CD14-positive monocyte (primary cell): Measurements from ENCODE around the gene KAZN. TPM values are rescaled to one million over a fixed set of nuclear protein-coding genes. Genes with fewer than 3 reads are reported as not detected.

ENCODE experiments used
- DNase-seq, 3 donors: peaks; one replicate each; pipeline ENCODE4 v3.0.0-alpha.2; 2011 to 2022
- H2AFZ ChIP-seq: 2 replicates; pipeline ENCODE4 v1.6.0; 2012; ENCODE audit warnings: mild to moderate bottlenecking, low read depth, low read length, inconsistent platforms; ENCODE audit not compliant: insufficient read depth, poor library complexity, severe bottlenecking
- H3K27ac ChIP-seq, 2 donors: 1 replicate in 1 of 2; 2 replicates in 1 of 2; pipeline ENCODE4 v1.5.1; 2012 to 2013; ENCODE audit warnings: low read length in 2 of 2, control low read depth in 1 of 2, inconsistent platforms in 1 of 2, low read depth in 1 of 2, mild to moderate bottlenecking in 1 of 2
- H3K27me3 ChIP-seq, 2 donors: one replicate each; pipeline versions ENCODE4 v1.6.0 to v1.6.1; 2011 to 2013; ENCODE audit warnings: low read length in 2 of 2; ENCODE audit not compliant: control insufficient read depth in 2 of 2, insufficient read depth in 2 of 2
- H3K36me3 ChIP-seq, 2 donors: replicated peaks in 1 of 2; 1 replicate in 1 of 2; 2 replicates in 1 of 2; pipeline versions ENCODE4 v1.5.1 to v1.6.1; 2012 to 2013; ENCODE audit warnings: low read length in 2 of 2, control low read depth in 1 of 2, inconsistent platforms in 1 of 2, mild to moderate bottlenecking in 1 of 2; ENCODE audit not compliant: insufficient read depth in 2 of 2, control insufficient read depth in 1 of 2
- H3K4me1 ChIP-seq, 2 donors: 1 replicate in 1 of 2; 2 replicates in 1 of 2; pipeline versions ENCODE4 v1.5.1 to v1.6.1; 2012 to 2013; ENCODE audit warnings: low read length in 2 of 2, control low read depth in 1 of 2, inconsistent platforms in 1 of 2, mild to moderate bottlenecking in 1 of 2, moderate library complexity in 1 of 2; ENCODE audit not compliant: insufficient read depth in 2 of 2, control insufficient read depth in 1 of 2
- H3K4me2 ChIP-seq: replicated peaks from 2 replicates; pipeline ENCODE3; 2012; ENCODE audit warnings: low read length, moderate library complexity, mild to moderate bottlenecking; ENCODE audit not compliant: poor library complexity, severe bottlenecking; ENCODE audit errors: extremely low read depth
- H3K4me3 ChIP-seq, 3 experiments: fragments of 200-600 bp in 1 of 3; sonication (generic) in 1 of 3; replicated peaks in 1 of 3; 1 replicate in 2 of 3; 2 replicates in 1 of 3; pipeline ENCODE4 v1.5.1; 2011 to 2013; ENCODE audit warnings: low read length in 3 of 3, mild to moderate bottlenecking in 3 of 3, control low read depth in 2 of 3, low read depth in 2 of 3, inconsistent platforms in 1 of 3, moderate library complexity in 1 of 3
- H3K79me2 ChIP-seq: 2 replicates; pipeline ENCODE4 v1.6.0; 2012; ENCODE audit warnings: mild to moderate bottlenecking, control low read depth, inconsistent platforms, low read length, moderate library complexity; ENCODE audit not compliant: insufficient read depth
- H3K9ac ChIP-seq: 2 replicates; pipeline ENCODE4 v1.6.0; 2017; ENCODE audit warnings: low read length, mild to moderate bottlenecking; ENCODE audit not compliant: insufficient read depth, poor library complexity, severe bottlenecking
- H3K9me3 ChIP-seq, 2 donors: replicated peaks in 1 of 2; 1 replicate in 1 of 2; 2 replicates in 1 of 2; pipeline versions ENCODE4 v1.5.1 to v1.6.1; 2012 to 2013; ENCODE audit warnings: low read length in 2 of 2, control low read depth in 1 of 2; ENCODE audit not compliant: control insufficient read depth in 1 of 2, insufficient read depth in 1 of 2
- H4K20me1 ChIP-seq: 2 replicates; pipeline ENCODE4 v1.6.0; 2012; ENCODE audit warnings: mild to moderate bottlenecking, low read length, control low read depth, moderate library complexity; ENCODE audit not compliant: insufficient read depth
- H3K27ac Mint-ChIP-seq, 7 donors: one replicate each; pipeline ENCODE4 v1.8.0; 2020; ENCODE audit warnings: mild to moderate bottlenecking in 7 of 7, mixed read lengths in 7 of 7, moderate library complexity in 6 of 7, inconsistent platforms in 2 of 7
- H3K27me3 Mint-ChIP-seq, 3 donors: one replicate each; pipeline ENCODE4 v1.8.0; 2021 to 2022; ENCODE audit warnings: low read depth in 3 of 3, mild to moderate bottlenecking in 3 of 3, mixed read lengths in 3 of 3, moderate library complexity in 3 of 3, inconsistent platforms in 1 of 3
- H3K36me3 Mint-ChIP-seq, 2 donors: one replicate each; pipeline ENCODE4 v1.8.0; 2020; ENCODE audit warnings: mixed read lengths in 2 of 2, inconsistent platforms in 1 of 2, mild to moderate bottlenecking in 1 of 2
- H3K4me1 Mint-ChIP-seq: one replicate; pipeline ENCODE4 v1.8.0; 2020; ENCODE audit warnings: mild to moderate bottlenecking, mixed read lengths
- H3K4me3 Mint-ChIP-seq, 2 donors: one replicate each; pipeline ENCODE4 v1.8.0; 2020; ENCODE audit warnings: mild to moderate bottlenecking in 2 of 2, mixed read lengths in 2 of 2, moderate library complexity in 1 of 2
- H3K9me3 Mint-ChIP-seq, 7 donors: one replicate each; pipeline ENCODE4 v1.8.0; 2020 to 2022; ENCODE audit warnings: mixed read lengths in 7 of 7, mild to moderate bottlenecking in 6 of 7, moderate library complexity in 6 of 7, inconsistent platforms in 2 of 7
- WGBS: methylation state at CpG from one replicate; pipeline ENCODE4 v1.1.5; 2013; ENCODE audit warnings: missing lambda C conversion rate; ENCODE audit not compliant: insufficient coverage; 5-methylcytosine and 5-hydroxymethylcytosine counted together
- intact Hi-C, 2 donors: fragments of 100-400 bp; cut with micrococcal nuclease; formaldehyde crosslinking; loops; one replicate each; pipeline versions ENCODE4 v1.15.0 to v1.15.1; 2023
- polyA plus RNA-seq, 3 donors: library from polyadenylated mRNA; depleted of rRNA in 1 of 3; unstranded in 2 of 3; stranded (reverse) in 1 of 3; fragments of 300-500 nt in 2 of 3; fragments of >200 nt in 1 of 3; fragmentation: Illumina TruSeq in 2 of 3; gene quantifications; 1 replicate in 2 of 3; 2 replicates in 1 of 3; pipeline ENCODE4 v1.2.3, GENCODE V29; 2012 to 2021
- TF ChIP-seq, protein P1 (sequence below): fragments of 200-600 bp; IDR thresholded peaks from one replicate; pipeline ENCODE4 v1.8.0; 2022; ENCODE audit warnings: antibody characterized with exemption, mild to moderate bottlenecking

Gene KAZN
- polyA plus RNA-seq, 3 donors, result not detected

DNA sequence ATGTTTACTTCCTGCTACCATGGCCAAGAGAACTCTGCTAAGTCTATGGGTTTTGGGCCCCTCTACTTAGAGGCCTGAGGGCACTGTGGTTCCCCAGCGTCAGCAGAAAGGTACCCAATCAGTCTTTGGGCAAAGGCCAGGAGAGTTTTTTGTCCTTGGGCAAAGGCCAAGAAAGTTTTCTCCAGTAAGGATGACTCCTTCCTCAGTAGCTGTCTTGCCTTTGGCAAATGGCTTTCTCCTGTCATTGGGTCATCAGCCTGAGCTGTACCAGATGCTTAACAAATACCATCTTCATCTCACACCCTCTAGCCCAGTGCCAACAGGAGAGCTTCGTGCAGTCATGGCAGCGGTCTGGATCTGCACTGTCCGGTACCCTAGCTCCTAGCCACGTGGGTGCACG, 355.7 kb downstream of the KAZN start:
- no peak overlapping the region for H3K4me3 Mint-ChIP-seq
- 100% methylated on average over 3 of the region's 6 CpGs for WGBS
- H4K20me1 ChIP-seq, result no peaks in the 10 kb centered on the region
- TF ChIP-seq, protein P1, sequence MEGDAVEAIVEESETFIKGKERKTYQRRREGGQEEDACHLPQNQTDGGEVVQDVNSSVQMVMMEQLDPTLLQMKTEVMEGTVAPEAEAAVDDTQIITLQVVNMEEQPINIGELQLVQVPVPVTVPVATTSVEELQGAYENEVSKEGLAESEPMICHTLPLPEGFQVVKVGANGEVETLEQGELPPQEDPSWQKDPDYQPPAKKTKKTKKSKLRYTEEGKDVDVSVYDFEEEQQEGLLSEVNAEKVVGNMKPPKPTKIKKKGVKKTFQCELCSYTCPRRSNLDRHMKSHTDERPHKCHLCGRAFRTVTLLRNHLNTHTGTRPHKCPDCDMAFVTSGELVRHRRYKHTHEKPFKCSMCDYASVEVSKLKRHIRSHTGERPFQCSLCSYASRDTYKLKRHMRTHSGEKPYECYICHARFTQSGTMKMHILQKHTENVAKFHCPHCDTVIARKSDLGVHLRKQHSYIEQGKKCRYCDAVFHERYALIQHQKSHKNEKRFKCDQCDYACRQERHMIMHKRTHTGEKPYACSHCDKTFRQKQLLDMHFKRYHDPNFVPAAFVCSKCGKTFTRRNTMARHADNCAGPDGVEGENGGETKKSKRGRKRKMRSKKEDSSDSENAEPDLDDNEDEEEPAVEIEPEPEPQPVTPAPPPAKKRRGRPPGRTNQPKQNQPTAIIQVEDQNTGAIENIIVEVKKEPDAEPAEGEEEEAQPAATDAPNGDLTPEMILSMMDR, result no peak
- H3K36me3 ChIP-seq, result no peaks in the 10 kb centered on the region
- H3K4me2 ChIP-seq, result no peak overlapping the region
- H3K27me3 Mint-ChIP-seq, result peaks cover 0 to 2% (median 0%) of the 10 kb centered on the region in 3 donors
- no peak overlapping the region for H2AFZ ChIP-seq
- no peak overlapping the region for H3K27ac ChIP-seq
- H3K79me2 ChIP-seq, result no peaks in the 10 kb centered on the region
- peaks cover 0 to 10% (median 3%) of the 10 kb centered on the region in 7 donors for H3K9me3 Mint-ChIP-seq
- H3K36me3 Mint-ChIP-seq, result no peaks in the 10 kb centered on the region
- DNase-seq, result no peak
- no peaks in the 10 kb centered on the region for H3K4me1 Mint-ChIP-seq
- H3K27me3 ChIP-seq, result no peaks in the 10 kb centered on the region
- intact Hi-C loops, result no loop called here
- H3K9ac ChIP-seq, result no peak overlapping the region
- no peak overlapping the region for H3K27ac Mint-ChIP-seq
- H3K9me3 ChIP-seq, result peaks cover 0 to 7% of the 10 kb centered on the region in 2 donors
- no peaks in the 10 kb centered on the region for H3K4me1 ChIP-seq
- no peak overlapping the region for H3K4me3 ChIP-seq

DNA sequence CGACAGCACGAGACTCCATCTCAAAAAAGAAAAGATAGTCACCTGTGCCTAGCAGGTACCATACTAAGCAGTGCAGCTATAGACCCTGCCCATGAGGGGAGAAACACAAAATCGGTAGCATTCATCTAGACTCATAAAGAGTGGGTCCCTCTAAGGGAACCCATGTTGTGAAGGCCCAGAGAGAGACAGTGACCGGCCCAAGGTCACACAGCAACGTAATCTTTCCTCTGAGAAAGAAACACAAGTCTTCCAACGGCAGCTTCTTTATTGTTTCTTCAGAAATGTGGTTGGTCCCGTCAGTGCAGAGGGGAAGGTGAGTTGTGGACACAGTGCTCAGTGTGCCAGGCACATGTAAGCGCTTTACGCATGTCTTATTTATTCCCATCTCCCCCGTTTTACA, 356.4 kb downstream of the KAZN start:
- Histone ChIP-seq H3K79me2 (no peaks in the 10 kb centered on the region), H2AFZ (no peak overlapping the region), H3K9me3 (peaks cover 0 to 7% of the 10 kb centered on the region in 2 donors), H3K9ac (no peak overlapping the region), H3K4me3 (no peak overlapping the region), H3K4me1 (no peaks in the 10 kb centered on the region), H4K20me1 (no peaks in the 10 kb centered on the region), H3K4me2 (no peak overlapping the region), H3K27ac (no peak overlapping the region), H3K27me3 (no peaks in the 10 kb centered on the region), H3K36me3 (no peaks in the 10 kb centered on the region)
- TF ChIP-seq, protein P1, result no peak
- Mint-ChIP-seq H3K27ac (no peak overlapping the region), H3K4me1 (no peaks in the 10 kb centered on the region), H3K27me3 (peaks cover 0 to 2% (median 0%) of the 10 kb centered on the region in 3 donors), H3K36me3 (no peaks in the 10 kb centered on the region), H3K4me3 (no peak overlapping the region), H3K9me3 (peaks cover 0 to 10% (median 3%) of the 10 kb centered on the region in 7 donors)
- WGBS, result 93% methylated on average over 3 of the region's 10 CpGs
- intact Hi-C loops, result no loop called here
- no peak for DNase-seq
